Kidney capillary endothelial cell (primary cell): ENCODE results near the gene KANSL2.
"Not testable (repeated sequence)": the region's sequence is repeated elsewhere in the genome, so short reads cannot be mapped to it uniquely, and the experiment has no call there.

Experiments
- DNase-seq: peaks from one replicate; pipeline ENCODE4 v3.0.0-alpha.2; 2018; ENCODE audit warnings: low spot score

KANSL2 gene

DNA sequence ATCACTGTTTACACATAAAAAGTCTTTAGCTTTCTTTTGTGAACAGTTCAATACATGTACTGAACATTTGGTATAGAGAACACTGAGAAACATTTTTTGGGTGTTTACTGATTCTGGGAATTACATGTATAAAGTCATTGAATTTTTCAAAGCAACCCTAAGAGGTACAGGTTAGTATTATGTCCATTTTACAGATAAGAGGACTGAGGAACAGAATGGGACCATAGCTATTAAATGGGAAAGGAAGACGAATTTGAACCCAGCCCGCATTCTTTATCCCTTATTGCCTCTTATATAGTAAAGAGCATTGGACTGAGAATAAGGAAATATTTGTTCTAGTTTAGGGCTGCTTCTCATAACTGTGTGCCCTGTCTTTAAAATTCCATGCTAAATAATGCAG, 889 bp upstream of the KANSL2 start:
- no peak for DNase-seq

DNA sequence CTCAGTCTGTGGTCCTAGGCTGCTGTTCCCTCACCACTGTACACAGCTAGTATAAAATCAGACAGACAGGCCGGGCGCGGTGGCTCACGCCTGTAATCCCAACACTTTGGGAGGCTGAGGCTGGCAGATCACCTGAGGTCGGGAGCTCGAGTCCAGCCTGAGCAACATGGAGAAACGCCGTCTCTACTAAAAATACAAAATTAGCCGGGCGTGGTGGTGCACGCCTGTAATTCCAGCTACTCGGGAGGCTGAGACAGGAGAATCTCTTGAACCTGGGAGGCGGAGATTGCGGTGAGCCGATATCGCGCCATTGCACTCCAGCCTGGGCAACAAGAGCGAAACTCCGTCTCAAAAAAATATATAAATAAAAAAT, 481 bp upstream of the KANSL2 start:
- not testable (repeated sequence) for DNase-seq

DNA sequence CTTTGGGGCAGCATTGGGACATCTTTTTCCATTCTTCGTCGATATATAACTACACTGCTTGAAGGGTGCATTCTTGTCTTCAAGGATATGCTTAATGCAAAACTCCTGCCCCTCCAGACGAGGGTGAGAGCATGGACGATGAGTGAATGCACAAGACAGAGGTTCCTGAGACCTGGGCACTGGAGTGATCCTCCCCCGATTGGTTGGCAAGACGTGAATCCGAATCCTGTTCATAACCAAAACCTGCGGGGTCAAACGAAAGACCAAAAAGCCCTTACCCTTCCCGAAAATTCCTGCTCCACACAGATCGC, 684 bp downstream of the KANSL2 start:
- peak; percentile 22 for DNase-seq

DNA sequence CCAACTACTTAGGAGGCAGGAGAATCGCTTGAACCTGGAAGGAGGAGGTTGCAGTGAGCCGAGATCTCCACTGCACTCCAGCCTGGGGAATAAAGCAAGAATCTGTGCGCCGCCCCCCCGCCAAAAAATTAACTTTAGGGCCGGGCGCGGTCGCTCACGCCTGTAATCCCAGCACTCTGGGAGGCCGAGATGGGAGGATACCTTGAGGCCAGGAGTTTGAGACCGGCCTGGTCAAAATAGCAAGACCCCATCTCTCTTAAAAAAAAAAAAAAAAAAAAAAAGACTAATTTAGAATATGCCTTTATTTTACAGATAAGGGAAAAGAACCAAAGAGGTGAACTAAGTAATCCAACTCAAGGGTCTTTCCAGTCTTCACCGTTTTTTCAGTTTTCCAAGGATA, 1.2 kb downstream of the KANSL2 start:
- no peak for DNase-seq

DNA sequence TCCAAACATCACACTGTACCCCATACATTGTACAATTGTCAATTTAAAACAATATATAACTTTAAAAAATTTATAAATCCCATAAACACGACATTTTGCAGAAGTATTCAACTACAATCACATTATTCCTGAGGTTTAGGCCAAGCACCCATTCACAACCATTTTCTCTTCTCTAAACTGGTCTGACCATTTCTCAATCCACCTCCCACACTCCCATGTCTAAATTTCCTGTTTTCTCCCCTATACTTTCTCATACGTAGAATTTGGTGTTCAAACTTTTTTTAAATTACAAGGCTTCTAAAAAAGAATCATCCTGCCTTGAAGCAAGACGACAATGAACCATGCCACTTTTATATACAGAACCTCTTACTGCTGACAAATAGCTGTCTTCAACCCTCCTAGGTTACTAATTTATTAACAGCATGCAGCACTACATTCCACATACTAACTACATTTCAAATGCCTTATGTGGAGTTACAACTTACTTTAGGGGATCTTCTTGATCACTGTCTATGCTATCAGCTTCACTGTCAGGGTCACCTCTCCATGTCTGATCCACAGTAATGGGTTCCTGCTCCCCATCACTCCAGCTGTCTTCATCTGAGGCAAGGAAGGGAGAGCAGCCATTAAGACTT, 3.4 kb downstream of the KANSL2 start:
- no peak for DNase-seq

DNA sequence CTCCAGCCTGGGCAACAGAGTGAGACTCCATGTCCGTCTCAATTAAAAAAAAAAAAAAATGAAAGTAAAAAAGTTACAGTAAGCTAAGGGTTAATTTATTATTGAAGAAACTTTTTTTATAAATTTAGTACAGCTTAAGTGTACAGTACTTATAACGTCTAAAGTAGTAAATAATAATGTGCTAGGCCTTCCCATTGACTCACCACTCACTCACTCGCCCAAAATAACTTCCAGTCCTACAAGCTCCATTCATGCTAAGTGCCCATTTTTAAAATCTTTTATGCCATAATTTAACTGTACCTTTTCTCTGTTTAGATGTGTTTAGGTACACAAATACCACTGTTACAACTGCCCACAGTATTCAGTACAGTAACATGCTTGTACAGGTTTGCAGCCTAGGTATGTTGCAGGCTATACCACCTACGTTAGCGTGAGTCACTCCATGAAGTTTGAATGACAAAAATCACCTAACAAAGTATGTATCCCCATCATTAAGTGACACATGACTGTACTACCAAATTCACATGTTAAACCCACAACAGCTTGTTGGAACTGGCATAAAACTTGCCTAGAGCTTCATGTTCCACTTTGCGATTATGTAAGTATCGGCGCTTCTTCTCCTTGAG, 10.7 kb downstream of the KANSL2 start:
- peak; percentile 24 for DNase-seq

DNA sequence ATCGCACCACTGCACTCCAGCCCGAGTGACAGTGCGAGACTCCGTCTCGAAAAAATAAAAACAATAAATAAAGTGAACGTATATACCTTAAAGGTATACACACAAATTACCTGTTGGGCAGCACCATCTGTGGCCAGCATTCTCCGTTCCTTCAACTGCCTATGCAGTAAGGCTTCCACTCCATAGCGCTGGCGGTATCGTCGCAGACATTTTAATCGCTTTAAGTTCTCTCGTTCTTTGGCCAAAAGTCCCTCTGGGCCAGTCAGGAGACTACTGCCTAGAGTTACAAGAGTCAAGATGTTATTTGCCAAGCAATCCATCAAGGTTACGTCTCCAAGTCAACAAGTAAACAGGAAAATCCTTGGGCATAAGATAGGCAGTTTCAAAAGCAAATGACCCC, 13.0 kb downstream of the KANSL2 start:
- no peak for DNase-seq

DNA sequence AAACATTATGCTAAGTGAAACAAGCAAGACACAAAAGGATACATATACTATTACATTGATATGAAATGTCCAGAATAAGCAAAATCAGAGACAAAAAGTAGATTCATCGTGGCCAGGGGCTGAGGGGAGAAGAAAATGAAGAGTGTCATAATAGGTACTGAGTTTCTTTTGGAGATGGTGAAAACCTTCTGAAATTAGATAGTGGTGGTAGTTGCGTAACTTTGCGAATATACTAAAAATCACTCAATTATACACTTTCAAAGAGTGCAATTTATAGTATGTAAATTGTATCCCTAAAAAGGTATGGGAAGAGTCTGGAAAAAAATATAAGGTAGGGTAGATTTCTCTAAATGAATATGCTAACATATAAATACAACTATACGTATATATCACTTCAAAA, 22.2 kb downstream of the KANSL2 start:
- no peak for DNase-seq

DNA sequence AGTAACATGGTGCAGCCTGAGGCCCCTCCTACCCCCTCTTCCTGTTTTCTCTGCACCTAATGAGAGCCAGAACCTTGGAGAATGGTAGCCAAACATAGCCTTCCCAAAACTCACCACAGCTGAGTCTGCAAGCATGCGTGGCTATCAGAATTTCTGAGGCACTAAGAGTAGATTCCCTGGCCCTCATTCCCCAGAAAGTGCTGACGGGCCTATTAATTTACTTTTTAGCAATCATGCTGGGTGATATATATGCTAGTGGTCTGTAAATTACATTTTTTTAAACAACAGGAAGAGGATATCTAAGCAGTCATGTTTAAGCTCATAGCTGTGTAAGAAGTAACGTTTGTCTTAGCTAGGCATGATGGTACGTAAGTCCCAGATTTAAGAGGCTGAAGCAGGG, 30.4 kb downstream of the KANSL2 start:
- DNase-seq, result no peak

DNA sequence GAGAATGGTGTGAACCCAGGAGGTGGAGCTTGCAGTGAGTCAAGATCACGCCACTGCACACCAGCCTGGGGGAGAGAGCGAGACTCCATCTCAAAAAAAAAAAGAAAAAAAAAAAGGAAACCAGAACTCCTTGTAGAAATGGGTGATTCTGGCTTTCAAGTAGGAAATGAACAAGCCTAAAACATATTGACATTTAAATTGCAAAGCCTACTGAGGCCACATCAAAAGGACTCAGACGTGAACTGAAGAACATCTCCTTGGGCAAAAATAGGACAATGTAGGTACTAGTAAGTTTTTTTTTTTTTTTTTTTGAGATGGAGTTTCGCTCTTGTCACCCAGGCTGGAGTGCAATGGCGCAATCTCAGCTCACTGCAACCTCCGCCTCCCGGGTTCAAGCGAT, 36.7 kb downstream of the KANSL2 start:
- not testable (repeated sequence) for DNase-seq

DNA sequence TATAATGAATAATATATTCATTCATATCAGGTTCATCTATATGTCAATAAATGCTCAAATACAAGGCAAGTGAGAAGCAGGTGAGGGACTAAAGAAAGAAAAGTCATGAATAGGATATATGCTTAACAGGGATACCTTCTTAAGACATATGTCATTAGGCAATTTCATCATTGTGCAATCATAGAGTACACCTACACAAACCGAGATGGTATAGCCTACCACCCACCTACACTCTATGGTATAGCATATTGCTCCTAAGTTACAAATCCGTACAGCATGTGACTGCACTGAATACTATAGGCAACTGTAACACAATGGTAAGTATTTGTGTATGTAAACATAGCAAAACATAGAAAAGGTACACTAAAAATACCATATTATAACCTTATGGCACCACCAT, 39.0 kb downstream of the KANSL2 start:
- no peak for DNase-seq

DNA sequence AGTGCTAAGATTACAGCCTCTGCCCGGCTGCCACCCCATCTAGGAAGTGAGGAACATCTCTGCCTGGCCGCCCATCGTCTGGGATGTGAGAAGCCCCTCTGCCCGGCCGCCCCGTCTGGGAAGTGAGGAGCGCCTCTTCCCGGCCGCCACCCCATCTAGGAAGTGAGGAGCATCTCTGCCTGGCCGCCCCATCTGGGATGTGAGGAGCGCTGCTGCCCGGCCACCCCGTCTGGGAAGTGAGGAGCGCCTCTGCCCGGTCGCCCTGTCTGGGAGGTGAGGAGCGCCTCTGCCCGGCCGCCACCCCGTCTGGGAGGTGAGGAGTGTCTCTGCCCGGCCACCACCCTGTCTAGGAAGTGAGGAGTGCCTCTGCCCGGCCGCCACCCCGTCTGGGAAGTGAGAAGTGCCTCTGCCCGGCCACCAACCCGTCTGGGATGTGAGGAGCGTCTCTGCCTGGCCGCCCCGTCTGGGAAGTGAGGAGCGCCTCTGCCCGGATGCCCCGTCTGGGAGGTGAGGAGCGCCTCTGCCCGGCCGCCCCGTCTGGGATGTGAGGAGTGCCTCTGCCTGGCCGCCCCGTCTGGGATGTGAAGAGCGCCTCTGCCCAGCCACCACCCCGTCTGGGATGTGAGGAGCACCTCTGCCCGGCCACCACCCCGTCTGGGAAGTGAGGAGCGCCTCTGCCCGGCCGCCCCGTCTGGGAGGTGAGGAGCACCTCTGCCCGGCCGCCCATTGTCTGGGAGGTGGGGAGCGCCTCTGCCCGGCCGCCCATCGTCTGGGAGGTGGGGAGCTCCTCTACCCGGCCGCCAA, 40.1 kb downstream of the KANSL2 start:
- not testable (repeated sequence) for DNase-seq

DNA sequence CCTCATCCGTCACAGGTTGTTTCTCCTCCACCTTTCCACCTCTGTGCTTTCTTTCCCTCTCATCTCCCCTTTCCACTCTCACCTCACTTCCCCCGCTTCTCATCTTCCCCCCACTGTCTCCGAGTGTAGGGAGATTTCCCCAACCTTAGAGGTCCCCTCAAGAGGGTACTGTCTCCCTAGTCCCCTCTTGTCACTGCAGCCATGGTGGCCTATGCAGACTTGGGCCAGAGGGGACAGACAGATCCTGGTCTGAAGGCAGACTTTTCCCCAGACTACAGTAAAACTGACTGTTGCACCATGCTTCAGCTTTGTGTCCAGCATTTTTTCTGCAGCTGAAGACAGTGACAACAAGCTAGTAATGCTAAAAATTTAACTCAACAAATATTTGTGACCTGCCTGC, 41.2 kb downstream of the KANSL2 start:
- DNase-seq, result no peak

DNA sequence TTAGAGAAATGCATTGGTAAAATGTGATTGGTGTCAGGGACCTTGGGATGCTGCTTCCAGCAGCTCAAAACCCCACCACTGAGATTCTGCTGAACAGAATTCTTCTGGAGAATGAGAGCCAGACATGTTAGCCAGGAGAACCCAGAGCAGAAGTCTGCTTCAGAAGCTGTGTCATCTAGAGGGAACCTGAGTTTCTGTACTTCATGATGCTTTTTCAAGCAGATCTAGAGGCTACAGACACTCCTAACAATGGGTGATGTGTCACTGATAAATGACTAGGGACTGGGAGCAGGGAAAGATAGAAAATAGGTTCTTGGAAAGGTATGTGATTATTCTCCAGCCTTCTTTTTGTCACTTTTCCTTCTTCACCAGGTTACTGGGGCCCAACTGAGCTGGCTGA, 41.6 kb downstream of the KANSL2 start:
- DNase-seq, result no peak

DNA sequence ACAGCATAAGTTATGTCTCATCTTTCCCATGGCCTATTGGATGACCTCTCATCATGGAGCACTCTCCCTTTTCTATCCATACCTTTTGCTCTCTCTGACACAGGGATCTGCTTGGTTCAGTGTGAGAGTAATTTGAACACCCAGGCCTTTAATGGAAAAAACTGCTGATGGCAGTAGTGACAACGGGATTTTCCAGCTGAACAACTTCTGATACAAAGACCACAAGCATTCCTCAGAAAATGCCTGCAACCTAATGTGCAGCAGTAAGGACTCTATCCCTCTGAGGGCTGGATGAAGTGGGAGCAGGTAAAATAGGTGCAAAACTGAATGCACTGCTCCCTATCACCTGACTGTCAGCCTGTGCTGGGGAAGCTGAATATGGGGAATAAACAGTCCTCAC, 51.0 kb downstream of the KANSL2 start:
- DNase-seq, result no peak

DNA sequence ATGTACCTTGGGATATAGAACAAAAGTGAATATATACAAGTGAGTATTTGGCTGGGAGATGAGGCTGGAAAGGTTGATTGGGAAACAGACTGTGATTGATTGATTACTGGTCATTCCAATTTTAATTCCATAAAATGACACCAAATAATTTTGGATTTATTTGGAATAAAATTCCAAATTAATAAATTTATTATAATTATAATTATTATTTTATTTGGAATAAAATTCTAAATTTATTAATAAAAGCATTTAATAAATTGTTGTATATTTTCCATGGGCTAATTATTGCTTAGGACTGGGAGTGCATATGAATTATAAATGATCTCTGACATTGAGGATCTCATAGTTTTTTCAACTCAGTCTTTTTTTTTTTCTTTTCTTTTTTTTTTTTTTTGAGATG, 51.7 kb downstream of the KANSL2 start:
- DNase-seq, result no peak

DNA sequence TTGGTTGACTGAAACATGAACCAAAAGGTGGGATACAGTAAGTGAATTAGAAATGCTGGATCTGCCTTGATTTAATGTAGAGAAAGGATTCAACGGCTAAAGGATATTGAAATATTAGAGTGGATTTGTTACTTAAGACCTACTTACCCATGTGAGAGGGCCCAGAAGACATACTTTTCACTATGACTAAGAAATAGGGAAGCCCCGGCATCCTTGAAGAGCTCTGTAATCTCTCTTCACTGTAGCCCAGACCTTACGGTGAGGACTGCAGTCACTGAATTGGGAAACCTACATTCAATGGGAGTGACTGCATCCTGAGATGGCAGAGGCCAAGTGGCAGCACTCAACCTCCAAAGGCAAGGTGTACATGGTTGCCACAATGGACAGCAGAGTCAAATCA, 52.5 kb downstream of the KANSL2 start:
- no peak for DNase-seq

DNA sequence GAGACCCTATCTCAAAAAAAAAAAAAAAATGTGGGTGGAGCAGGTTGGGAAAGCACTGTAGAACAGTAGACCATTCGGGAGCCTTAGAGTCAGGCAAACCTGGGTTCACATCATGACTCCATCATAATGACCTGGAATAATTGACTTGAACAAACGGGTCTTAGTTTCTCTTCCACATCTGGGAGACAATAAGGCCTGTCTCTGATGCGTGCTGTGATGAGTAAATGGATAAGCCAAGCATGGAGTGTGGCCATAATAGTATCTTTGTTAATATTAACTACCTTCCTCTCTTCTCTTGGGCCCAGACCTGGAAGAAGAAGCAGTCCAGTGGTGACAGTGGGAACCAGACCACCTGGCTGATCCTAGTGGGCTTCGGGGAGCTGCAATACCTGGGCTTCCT, 54.5 kb downstream of the KANSL2 start:
- no peak for DNase-seq

DNA sequence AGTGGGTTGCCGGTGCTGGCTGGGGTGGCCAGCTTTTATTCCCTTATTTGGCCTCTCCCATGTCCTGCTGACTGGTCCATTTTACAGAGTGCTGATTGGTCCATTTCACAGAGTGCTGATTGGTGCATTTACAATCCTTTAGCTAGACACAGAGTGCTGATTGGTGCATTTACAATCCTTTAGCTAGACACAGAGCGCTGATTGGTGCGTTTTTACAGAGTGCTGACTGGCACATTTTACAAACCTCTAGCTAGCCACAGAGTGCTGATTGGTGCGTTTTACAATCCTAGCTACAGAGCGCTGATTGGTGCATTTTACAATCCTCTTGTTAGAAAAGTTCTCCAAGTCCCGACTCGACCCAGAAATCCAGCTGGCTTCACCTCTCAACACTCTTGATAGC, 59.0 kb downstream of the KANSL2 start:
- not testable (repeated sequence) for DNase-seq

DNA sequence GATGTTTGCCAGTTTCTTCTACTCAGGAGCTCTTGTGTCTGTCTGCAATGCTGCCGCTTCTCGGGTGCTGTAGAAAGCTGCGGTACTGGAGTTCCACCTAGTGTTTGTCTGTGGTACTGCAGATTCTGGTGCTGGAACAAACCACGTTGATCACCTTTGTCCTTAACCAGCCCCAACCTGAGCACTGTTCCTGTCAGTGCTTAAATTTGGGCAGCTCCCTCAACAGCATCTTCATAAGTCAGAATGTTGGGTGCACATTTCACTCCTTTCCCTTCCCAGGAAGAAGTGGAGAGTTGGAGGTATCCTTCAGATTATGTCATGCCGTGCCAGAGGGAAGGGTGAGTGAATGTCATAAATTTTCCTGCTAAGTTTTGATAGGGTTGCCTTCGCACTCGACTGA, 63.5 kb downstream of the KANSL2 start:
- peak; percentile 69 for DNase-seq

DNA sequence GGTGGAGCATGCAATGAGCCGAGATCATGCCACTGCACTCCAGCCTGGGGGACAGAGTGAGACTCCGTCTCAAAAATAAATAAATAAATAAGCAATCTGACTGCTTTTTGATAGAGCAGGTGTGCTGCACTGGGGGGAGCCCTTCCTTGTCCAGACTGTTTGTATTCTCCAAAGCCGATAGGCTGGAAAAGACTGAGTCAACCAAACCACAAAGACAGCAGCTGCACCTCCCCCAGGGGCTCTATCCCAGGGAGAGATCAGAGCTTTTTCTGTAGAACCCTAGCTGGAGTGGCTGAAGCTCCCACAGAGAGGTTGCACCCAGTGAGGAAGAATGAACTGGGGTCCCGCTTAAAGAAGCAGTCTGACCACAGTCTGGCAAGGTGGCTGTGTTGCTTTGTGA, 66.4 kb downstream of the KANSL2 start:
- no peak for DNase-seq

DNA sequence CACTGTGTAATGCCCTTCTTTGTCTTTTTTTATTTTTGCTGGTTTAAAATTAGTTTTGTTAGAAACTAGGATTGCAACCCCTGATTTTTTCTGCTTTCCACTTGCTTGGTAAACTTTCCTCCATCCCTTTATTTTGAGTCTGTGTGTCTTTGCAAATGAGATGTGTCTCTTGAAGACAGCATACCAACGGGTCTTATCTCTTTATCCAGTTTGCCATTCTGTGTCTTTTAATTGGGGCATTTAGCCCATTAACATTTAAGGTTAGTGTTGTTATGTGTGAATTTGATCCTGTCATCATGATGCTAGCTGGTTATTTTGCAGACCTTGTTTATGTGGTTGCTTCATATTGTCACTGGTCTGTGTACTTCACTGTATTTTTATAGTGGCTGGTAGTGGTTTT, 68.7 kb downstream of the KANSL2 start:
- DNase-seq, result no peak
